Endothelial cell of umbilical vein (primary cell): ENCODE data around the gene FSIP1. TPM values are rescaled to one million over a fixed set of nuclear protein-coding genes. Genes with fewer than 3 reads are reported as not detected.

Experiments used
- BruUV-seq: library from RNA; stranded (reverse); fragments of 400-500 nt; replicated peaks from 2 replicates; lab custom pipeline; 2021; lab: Mats Ljungman, UMichigan
- CTCF ChIA-PET: fragments of 300-600, 350-600 bp; sonication (Branson Sonifier 250); formaldehyde crosslinking; loops from one replicate; lab custom pipeline; 2021; ENCODE audit warnings: antibody characterized with exemption, inconsistent platforms; lab: Charles Lee
- POLR2A ChIA-PET: fragments of 300-600, 350-600 bp; sonication (Branson Sonifier 250); formaldehyde crosslinking; loops from one replicate; lab custom pipeline; 2021; ENCODE audit warnings: antibody characterized with exemption, inconsistent platforms; lab: Charles Lee
- DNase-seq: peaks from one replicate; pipeline ENCODE4 v3.0.0-alpha.2; 2011; ENCODE audit warnings: low read depth, low spot score
- FAIRE-seq: peaks from 2 replicates; lab custom pipeline; 2011; peaks lifted over from hg19 to GRCh38; lab: Jason Lieb, UNC
- H2AFZ ChIP-seq: 2 replicates; pipeline ENCODE4 v1.6.0; 2012; ENCODE audit warnings: low read depth, low read length, control low read depth, inconsistent platforms
- H3K27ac ChIP-seq: 2 replicates; pipeline ENCODE4 v1.5.1; 2011; ENCODE audit warnings: low read depth, mild to moderate bottlenecking, control low read depth, low read length, moderate library complexity; ENCODE audit not compliant: insufficient read depth
- H3K27me3 ChIP-seq, 2 experiments: 2 replicates each; pipeline versions ENCODE4 v1.6.0 to v1.6.1; 2011; ENCODE audit warnings: low read length in 2 of 2, mixed read lengths in 1 of 2; ENCODE audit not compliant: control insufficient read depth in 2 of 2, insufficient read depth in 2 of 2
- H3K36me3 ChIP-seq, 2 experiments: 2 replicates in 1 of 2; 3 replicates in 1 of 2; pipeline ENCODE4 v1.5.1; 2011; ENCODE audit warnings: low read length in 2 of 2, mild to moderate bottlenecking in 1 of 2, moderate library complexity in 1 of 2; ENCODE audit not compliant: control insufficient read depth in 2 of 2, insufficient read depth in 2 of 2; ENCODE audit errors: extremely low read depth in 1 of 2
- H3K4me1 ChIP-seq: 3 replicates; pipeline ENCODE4 v1.5.1; 2011; ENCODE audit warnings: mild to moderate bottlenecking, low read length; ENCODE audit not compliant: control insufficient read depth, insufficient read depth; ENCODE audit errors: extremely low read depth
- H3K4me2 ChIP-seq: 2 replicates; pipeline ENCODE4 v1.6.1; 2011; ENCODE audit warnings: low read length, control low read depth, mixed read lengths; ENCODE audit not compliant: insufficient read depth
- H3K4me3 ChIP-seq, 3 experiments: fragments of 200-600 bp in 1 of 3; sonication (generic), shearing (Covaris generic) in 1 of 3; replicated peaks in 1 of 3; 2 replicates each; pipeline ENCODE4 v1.5.1; 2011 to 2016; ENCODE audit warnings: control low read depth in 3 of 3, low read length in 3 of 3, mild to moderate bottlenecking in 2 of 3, inconsistent platforms in 1 of 3, low read depth in 1 of 3, moderate library complexity in 1 of 3; ENCODE audit not compliant: insufficient read depth in 1 of 3
- H3K79me2 ChIP-seq: 2 replicates; pipeline ENCODE4 v1.6.0; 2012; ENCODE audit warnings: low read length, inconsistent platforms; ENCODE audit not compliant: control insufficient read depth, insufficient read depth
- H3K9ac ChIP-seq: replicated peaks from 2 replicates; pipeline ENCODE3; 2011; ENCODE audit warnings: low read length, control low read depth; ENCODE audit not compliant: insufficient read depth; ENCODE audit errors: extremely low read depth
- H3K9me1 ChIP-seq: replicated peaks from 3 replicates; pipeline ENCODE4 v1.6.0; 2011; ENCODE audit warnings: mild to moderate bottlenecking, low read length; ENCODE audit not compliant: control insufficient read depth, insufficient read depth; ENCODE audit errors: extremely low read depth
- H3K9me3 ChIP-seq: replicated peaks from 2 replicates; pipeline ENCODE4 v1.5.1; 2012; ENCODE audit warnings: low read length, inconsistent platforms; ENCODE audit not compliant: control insufficient read depth, insufficient read depth
- H4K20me1 ChIP-seq: replicated peaks from 2 replicates; pipeline ENCODE3; 2011; ENCODE audit warnings: mild to moderate bottlenecking, low read length; ENCODE audit not compliant: control insufficient read depth, insufficient read depth; ENCODE audit errors: extremely low read depth
- EZH2 ChIP-seq: IDR thresholded peaks from 2 replicates; pipeline ENCODE4 v1.6.1; 2012; ENCODE audit warnings: borderline replicate concordance, low read depth, mild to moderate bottlenecking, moderate library complexity, low read length, inconsistent platforms; ENCODE audit not compliant: severe bottlenecking
- FOS ChIP-seq: IDR thresholded peaks from 2 replicates; pipeline ENCODE4 v1.6.1; 2011; ENCODE audit warnings: mild to moderate bottlenecking, low read length, moderate library complexity, borderline replicate concordance; ENCODE audit not compliant: insufficient read depth
- GATA2 ChIP-seq: IDR thresholded peaks from 2 replicates; pipeline ENCODE4 v1.7.0; 2011; ENCODE audit warnings: low read depth, mild to moderate bottlenecking, moderate library complexity, mixed read lengths, low read length; ENCODE audit not compliant: insufficient read length, insufficient read depth
- JUN ChIP-seq: IDR thresholded peaks from 2 replicates; pipeline ENCODE4 v1.6.1; 2011; ENCODE audit warnings: borderline replicate concordance, low read depth; ENCODE audit not compliant: insufficient read length, insufficient read depth
- MYC ChIP-seq: IDR thresholded peaks from one replicate; pipeline ENCODE4 v1.6.1; 2011; ENCODE audit warnings: mild to moderate bottlenecking, low read depth, low read length
- POLR2A ChIP-seq: IDR thresholded peaks from 2 replicates; pipeline ENCODE4 v1.6.1; 2012; ENCODE audit warnings: low read depth, mild to moderate bottlenecking, control low read depth, low read length
- POLR2AphosphoS5 ChIP-seq: IDR thresholded peaks from 2 replicates; pipeline ENCODE4 v1.6.1; 2012; ENCODE audit warnings: low read depth, mild to moderate bottlenecking, control low read depth, low read length, moderate library complexity; ENCODE audit not compliant: insufficient read depth
- dilution Hi-C: fragments of 300-500 bp; cut with MboI; formaldehyde crosslinking; loops from one replicate; pipeline ENCODE4 v1.15.0; 2019; ENCODE audit warnings: low sequenced_read_pairs; ENCODE audit not compliant: extremely low pct_ligation_motif_present
- intact Hi-C: fragments of 100-400 bp; cut with micrococcal nuclease; formaldehyde crosslinking; loops from one replicate; pipeline ENCODE4 v1.10.0; 2022
- polyA plus RNA-seq, 4 experiments: library from polyadenylated mRNA; depleted of rRNA in 3 of 4; stranded (reverse) in 3 of 4; unstranded in 1 of 4; fragments of >200 nt; gene quantifications; 2 replicates each; pipeline versions ENCODE4 v1.2.1 to v1.2.3, GENCODE V29; 2011 to 2012; ENCODE audit warnings: missing spikeins in 1 of 4
- total RNA-seq: library from RNA; stranded (reverse); gene quantifications from 2 replicates; pipeline ENCODE4 v1.2.3, GENCODE V29; 2021
- TF ChIP-seq, protein P1 (sequence below): IDR thresholded peaks from 2 replicates; pipeline ENCODE4 v1.6.1; 2011; ENCODE audit not compliant: insufficient read depth, insufficient read length
- TF ChIP-seq, protein P2 (sequence below), 2 donors: IDR thresholded peaks; 1 replicate in 1 of 2; 2 replicates in 1 of 2; pipeline ENCODE4 v1.5.1; 2011; ENCODE audit warnings: low read length in 2 of 2, mild to moderate bottlenecking in 2 of 2, moderate library complexity in 2 of 2, control low read depth in 1 of 2, inconsistent platforms in 1 of 2, low read depth in 1 of 2; ENCODE audit not compliant: insufficient read depth in 1 of 2; ENCODE audit errors: extremely low read depth in 1 of 2

FSIP1 gene
- total and polyA plus RNA-seq, 2 donors (not counting 3 experiments of a cell fraction or from before 2014, with no cell fraction given), result 0.23 to 1.1 TPM

DNA sequence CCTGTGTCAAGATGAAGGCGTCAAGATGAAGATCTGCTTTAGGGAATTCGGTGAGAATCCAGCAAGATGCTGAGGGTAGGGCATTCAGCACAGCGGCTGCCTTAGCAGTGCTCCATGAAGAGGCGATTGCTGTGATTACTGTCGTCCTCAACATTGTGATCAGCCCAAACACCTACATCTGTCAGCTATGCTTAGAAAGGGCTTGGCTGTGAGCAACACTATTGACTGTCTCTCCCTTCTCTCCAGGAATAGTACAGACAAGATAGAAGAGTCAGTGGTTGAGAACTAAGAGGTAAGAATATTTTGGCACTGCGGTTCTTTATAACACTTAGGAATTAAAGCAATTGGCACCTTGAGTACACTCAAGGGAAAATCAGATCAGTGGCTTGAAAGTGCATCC is 110.5 kb downstream of the FSIP1 start:
- no peak for DNase-seq
- no TSS peak for BruUV-seq
- CTCF ChIA-PET, result interaction anchor here (1.3 to 2.2 kb wide), 2 partner anchors 22 to 85 kb away, joined by 3 to 10 read pairs; no protein-coding TSS in a partner anchor

More for the DNA sequence above, 110.5 kb downstream of the FSIP1 start:
- dilution Hi-C loops (no loop called here), intact Hi-C loops (no loop called here)
- Histone ChIP-seq H3K9me1 (no peaks in the 10 kb centered on the region), H3K9me3 (no peaks in the 10 kb centered on the region), H3K9ac (no peak overlapping the region), H3K4me3 (no peak overlapping the region), H3K79me2 (no peaks in the 10 kb centered on the region), H3K27ac (no peak overlapping the region), H3K27me3 (no peaks in the 10 kb centered on the region), H4K20me1 (no peaks in the 10 kb centered on the region), H3K4me1 (no peaks in the 10 kb centered on the region), H2AFZ (no peak overlapping the region), H3K36me3 (no peaks in the 10 kb centered on the region), H3K4me2 (no peak overlapping the region)
- TF ChIP-seq GATA2, result no peak
- TF ChIP-seq EZH2, result no peak
- TF ChIP-seq, protein P1, sequence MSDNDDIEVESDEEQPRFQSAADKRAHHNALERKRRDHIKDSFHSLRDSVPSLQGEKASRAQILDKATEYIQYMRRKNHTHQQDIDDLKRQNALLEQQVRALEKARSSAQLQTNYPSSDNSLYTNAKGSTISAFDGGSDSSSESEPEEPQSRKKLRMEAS, result no peak
- TF ChIP-seq FOS, result no peak
- no peak for TF ChIP-seq JUN
- TF ChIP-seq, protein P2, sequence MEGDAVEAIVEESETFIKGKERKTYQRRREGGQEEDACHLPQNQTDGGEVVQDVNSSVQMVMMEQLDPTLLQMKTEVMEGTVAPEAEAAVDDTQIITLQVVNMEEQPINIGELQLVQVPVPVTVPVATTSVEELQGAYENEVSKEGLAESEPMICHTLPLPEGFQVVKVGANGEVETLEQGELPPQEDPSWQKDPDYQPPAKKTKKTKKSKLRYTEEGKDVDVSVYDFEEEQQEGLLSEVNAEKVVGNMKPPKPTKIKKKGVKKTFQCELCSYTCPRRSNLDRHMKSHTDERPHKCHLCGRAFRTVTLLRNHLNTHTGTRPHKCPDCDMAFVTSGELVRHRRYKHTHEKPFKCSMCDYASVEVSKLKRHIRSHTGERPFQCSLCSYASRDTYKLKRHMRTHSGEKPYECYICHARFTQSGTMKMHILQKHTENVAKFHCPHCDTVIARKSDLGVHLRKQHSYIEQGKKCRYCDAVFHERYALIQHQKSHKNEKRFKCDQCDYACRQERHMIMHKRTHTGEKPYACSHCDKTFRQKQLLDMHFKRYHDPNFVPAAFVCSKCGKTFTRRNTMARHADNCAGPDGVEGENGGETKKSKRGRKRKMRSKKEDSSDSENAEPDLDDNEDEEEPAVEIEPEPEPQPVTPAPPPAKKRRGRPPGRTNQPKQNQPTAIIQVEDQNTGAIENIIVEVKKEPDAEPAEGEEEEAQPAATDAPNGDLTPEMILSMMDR (IDR thresholded peaks at IDR 0.05; ENCODE audit: extremely low read depth in 1 of 2, insufficient read depth in 1 of 2, low read depth in 1 of 2, low read length in 2 of 2), result no peak
- no peak for TF ChIP-seq MYC
- no peak for TF ChIP-seq POLR2A
- TF ChIP-seq POLR2AphosphoS5, result no peak
- POLR2A ChIA-PET, result no interaction called here
- no peak for FAIRE-seq
